ENCODE data around the gene KCNMB1. TPM values are rescaled to one million over a fixed set of nuclear protein-coding genes. Genes with fewer than 3 reads are reported as not detected.

The KCNMB1 gene
- polyA plus RNA-seq, 1 donor, result 0.61 TPM

GRCh38 chr5:170414786-170415185 is 25.6 kb upstream of the KCNMB1 start:
- DNase-seq (ENCODE audit: low read depth), result no peak

- no peak for DNase-seq (ENCODE audit: low read depth)
These were observed 24.7 kb upstream of the KCNMB1 start for GRCh38 chr5:170413897-170414296.

- no peak for DNase-seq (ENCODE audit: low read depth)
These were observed 21.9 kb upstream of the KCNMB1 start for GRCh38 chr5:170411100-170411499.

GRCh38 chr5:170410401-170410800 is 21.2 kb upstream of the KCNMB1 start:
- no peak for DNase-seq (ENCODE audit: low read depth)

- no peak for DNase-seq (ENCODE audit: low read depth)
These were observed 19.9 kb upstream of the KCNMB1 start for GRCh38 chr5:170408877-170409660.

GRCh38 chr5:170408226-170408625 is 19.1 kb upstream of the KCNMB1 start:
- no peak for DNase-seq (ENCODE audit: low read depth)

- no peak for DNase-seq (ENCODE audit: low read depth)
These were observed 17.9 kb upstream of the KCNMB1 start for GRCh38 chr5:170407062-170407461.

GRCh38 chr5:170405817-170406216 is 16.6 kb upstream of the KCNMB1 start:
- DNase-seq (ENCODE audit: low read depth), result no peak

GRCh38 chr5:170404398-170404797 is 15.2 kb upstream of the KCNMB1 start:
- no peak for DNase-seq (ENCODE audit: low read depth)

GRCh38 chr5:170403675-170404074 is 14.5 kb upstream of the KCNMB1 start:
- no peak for DNase-seq (ENCODE audit: low read depth)

GRCh38 chr5:170402508-170402907 is 13.3 kb upstream of the KCNMB1 start:
- no peak for DNase-seq (ENCODE audit: low read depth)

- no peak for DNase-seq (ENCODE audit: low read depth)
These were observed 7.9 kb upstream of the KCNMB1 start for GRCh38 chr5:170397059-170397458.

GRCh38 chr5:170393958-170394357 is 4.8 kb upstream of the KCNMB1 start:
- DNase-seq (ENCODE audit: low read depth), result no peak

GRCh38 chr5:170393235-170393634 is 4.1 kb upstream of the KCNMB1 start:
- DNase-seq (ENCODE audit: low read depth), result no peak

- no peak for DNase-seq (ENCODE audit: low read depth)
These were observed 1.3 kb upstream of the KCNMB1 start for GRCh38 chr5:170390472-170390871.

- no peak for DNase-seq (ENCODE audit: low read depth)
These were observed 354 bp upstream of the KCNMB1 start for GRCh38 chr5:170389550-170389892.

- DNase-seq (ENCODE audit: low read depth), result no peak
These were observed 1.2 kb downstream of the KCNMB1 start for GRCh38 chr5:170387775-170388639.

- DNase-seq (ENCODE audit: low read depth), result no peak
These were observed 2.3 kb downstream of the KCNMB1 start for GRCh38 chr5:170386743-170387395.

- DNase-seq (ENCODE audit: low read depth), result no peak
These were observed 5.9 kb downstream of the KCNMB1 start for GRCh38 chr5:170383227-170383626.

- DNase-seq (ENCODE audit: low read depth), result no peak
These were observed 6.4 kb downstream of the KCNMB1 start for GRCh38 chr5:170382790-170383189.

- no peak for DNase-seq (ENCODE audit: low read depth)
These were observed 8.7 kb downstream of the KCNMB1 start for GRCh38 chr5:170380361-170380951.

- no peak for DNase-seq (ENCODE audit: low read depth)
These were observed 10.4 kb downstream of the KCNMB1 start for GRCh38 chr5:170378740-170379139.
